GM12892 (cell line): ENCODE measurements around the gene ANXA2R.

Experiments
- POLR2A ChIP-seq: IDR thresholded peaks from 2 replicates; pipeline ENCODE4 v1.6.1; 2011; ENCODE audit warnings: low read depth, low read length, control low read depth
- POLR2AphosphoS5 ChIP-seq: IDR thresholded peaks from 2 replicates; pipeline ENCODE4 v1.6.1; 2011; ENCODE audit warnings: low read depth, low read length, control low read depth
- TAF1 ChIP-seq: IDR thresholded peaks from 2 replicates; pipeline ENCODE4 v1.6.1; 2011; ENCODE audit warnings: low read depth, mild to moderate bottlenecking, control low read depth, low read length, borderline replicate concordance

- no peak for TF ChIP-seq POLR2A
- no peak for TF ChIP-seq POLR2AphosphoS5
- no peak for TF ChIP-seq TAF1
These were observed 19.7 kb downstream of the ANXA2R start for GRCh38 chr5:43020399-43020746.
